Adrenal gland (tissue), 12 donors: ENCODE results near the gene SLC46A2. TPM values are rescaled to one million over a fixed set of nuclear protein-coding genes. Genes with fewer than 3 reads are reported as not detected.

Experiments used
- DNase-seq, 7 donors: peaks; one replicate each; pipeline ENCODE4 v3.0.0-alpha.2; 2019 to 2020
- H3K27ac ChIP-seq, 5 donors: fragments of 200-600 bp; sonication (generic) in 4 of 5; 1 replicate in 3 of 5; 2 replicates in 2 of 5; pipeline versions ENCODE4 v1.5.1 to v1.8.0; 2016 to 2020; ENCODE audit warnings: mild to moderate bottlenecking in 1 of 5
- H3K27me3 ChIP-seq: fragments of 200-600 bp; 2 replicates; pipeline ENCODE4 v1.8.0; 2021
- H3K36me3 ChIP-seq, 2 donors: fragments of 200-600 bp; replicated peaks in 1 of 2; 1 replicate in 1 of 2; 2 replicates in 1 of 2; pipeline versions ENCODE4 v1.5.1 to v1.8.0; 2018 to 2022
- H3K4me1 ChIP-seq, 2 donors: fragments of 200-600 bp; replicated peaks in 1 of 2; 1 replicate in 1 of 2; 2 replicates in 1 of 2; pipeline versions ENCODE4 v1.5.1 to v1.8.0; 2018 to 2021
- H3K4me3 ChIP-seq, 4 donors: fragments of 200-600 bp; sonication (generic) in 3 of 4; one replicate each; pipeline ENCODE4 v1.5.1; 2016 to 2018
- H3K9me3 ChIP-seq, 3 donors: fragments of 200-600 bp; sonication (generic) in 1 of 3; replicated peaks in 1 of 3; 1 replicate in 2 of 3; 2 replicates in 1 of 3; pipeline versions ENCODE4 v1.5.1 to v1.8.0; 2016 to 2021
- CTCF ChIP-seq, 6 experiments: fragments of 450-650 bp in 4 of 6; fragments of 200-600 bp in 2 of 6; sonication (generic) in 1 of 6; IDR thresholded peaks; 1 replicate in 5 of 6; 2 replicates in 1 of 6; pipeline versions ENCODE4 v1.5.1 to v1.8.0; 2016 to 2021; ENCODE audit warnings: antibody characterized with exemption in 6 of 6, mild to moderate bottlenecking in 2 of 6, moderate library complexity in 1 of 6
- POLR2A ChIP-seq, 2 donors: fragments of 450-650 bp; IDR thresholded peaks; one replicate each; pipeline ENCODE4 v1.6.1; 2017; ENCODE audit warnings: antibody characterized with exemption in 2 of 2, mild to moderate bottlenecking in 2 of 2, moderate library complexity in 1 of 2
- WGBS, 4 donors: extraction: QIAGEN DNeasy Blood & Tissue Kit in 2 of 4; methylation state at CpG; one replicate each; pipeline versions ENCODE4 v1.1.5 to v1.1.7; 2013 to 2017; 5-methylcytosine and 5-hydroxymethylcytosine counted together
- intact Hi-C, 2 donors: fragments of 100-400 bp; cut with DNase I; formaldehyde crosslinking; loops; one replicate each; pipeline versions ENCODE4 v1.14.1 to v1.15.0; 2022 to 2023
- polyA plus RNA-seq, 3 donors: library from polyadenylated mRNA; stranded (reverse); fragments of 200-250 nt in 2 of 3; fragments of 350-450 nt in 1 of 3; fragmentation: Illumina TruSeq in 1 of 3; extraction: RNeasy Lipid Tissue Mini Kit (QIAGEN cat#74804) in 1 of 3; gene quantifications; one replicate each; pipeline ENCODE4 v1.2.3, GENCODE V29; 2013 to 2014
- total RNA-seq, 9 donors: library from RNA; depleted of rRNA in 4 of 9; stranded (reverse); fragments of >200 nt in 4 of 9; fragments of 120-200 nt in 1 of 9; fragmentation: NEBNext Ultra II Directional in 1 of 9; extraction: Animal tissue kit (Norgen Biotek cat#: 25700) in 1 of 9; gene quantifications; one replicate each; pipeline versions ENCODE4 v1.1.0 to v1.2.4, GENCODE V29; 2013 to 2023
- donor health status: healthy with polysubstance abuse.
- donor health status: Bipolar disorder and iron deficiency.
- donor health status: DM: yes; HTN: yes; CAD: no.
- donor health status: DM: no; HTN: no; CAD: no.
- donor health status: DM: no; HTN: no; CAD: no.
- donor health status: DM: yes; HTN: yes; CAD: no.

The SLC46A2 gene
- total and polyA plus RNA-seq, 12 donors: 0.07 to 1.9 (median 0.48) TPM; not detected in 6

GRCh38 chr9:112853882-112854585, 36.6 kb downstream of the SLC46A2 start:
- 78 to 84% (median 81%) methylated on average over 7 to 13 of the region's 13 CpGs for WGBS, 4 donors
- intact Hi-C loops: no loop called here
- H3K27me3 ChIP-seq: no peaks in the 10 kb centered on the region
- no peak for DNase-seq
- H3K4me3 ChIP-seq: no peak overlapping the region
- TF ChIP-seq CTCF (IDR thresholded peaks at IDR 0.05) (no peak), POLR2A (IDR thresholded peaks at IDR 0.05) (no peak)
- no peaks in the 10 kb centered on the region for H3K4me1 ChIP-seq
- H3K36me3 ChIP-seq: no peaks in the 10 kb centered on the region
- H3K27ac ChIP-seq: no peak overlapping the region
- no peaks in the 10 kb centered on the region for H3K9me3 ChIP-seq

- Histone ChIP-seq H3K36me3 (no peaks in the 10 kb centered on the region), H3K27me3 (no peaks in the 10 kb centered on the region), H3K4me1 (no peaks in the 10 kb centered on the region), H3K4me3 (no peak overlapping the region), H3K27ac (no peak overlapping the region), H3K9me3 (no peaks in the 10 kb centered on the region)
- DNase-seq: no peak
- intact Hi-C loops: no loop called here
- TF ChIP-seq POLR2A (IDR thresholded peaks at IDR 0.05) (no peak), CTCF (IDR thresholded peaks at IDR 0.05) (no peak)
- 65 to 71% (median 68%) methylated on average over 12 to 13 of the region's 13 CpGs for WGBS, 4 donors
Observed at GRCh38 chr9:112852741-112853504, 37.8 kb downstream of the SLC46A2 start.

- intact Hi-C loops: no loop called here
- H3K9me3 ChIP-seq: no peaks in the 10 kb centered on the region
- DNase-seq: no peak
Observed at GRCh38 chr9:112850840-112851239, 39.8 kb downstream of the SLC46A2 start.

More at GRCh38 chr9:112850840-112851239, 39.8 kb downstream of the SLC46A2 start:
- Histone ChIP-seq H3K27ac (no peak overlapping the region), H3K4me3 (no peak overlapping the region), H3K27me3 (no peaks in the 10 kb centered on the region), H3K4me1 (no peaks in the 10 kb centered on the region), H3K36me3 (no peaks in the 10 kb centered on the region)
- TF ChIP-seq POLR2A (IDR thresholded peaks at IDR 0.05) (no peak), CTCF (IDR thresholded peaks at IDR 0.05) (no peak)
- WGBS, 4 donors: 95 to 97% (median 95%) methylated on average over 6 of the region's 6 CpGs
